ACHN (cell line): ENCODE measurements around the gene HK2.
"Not testable (repeated sequence)": the region's sequence is repeated elsewhere in the genome, so short reads cannot be mapped to it uniquely, and the experiment has no call there.

Experiments
- DNase-seq: peaks from one replicate; pipeline ENCODE4 v3.0.0-alpha.2; 2015
- in situ Hi-C: cut with HindIII; loops from 2 replicates; pipeline ENCODE4 v1.10.0; 2017; ENCODE audit warnings: low sequenced_read_pairs, low pct_ligation_motif_present, low pct_unique_long_range_greater_than_20kb

HK2 gene

DNA sequence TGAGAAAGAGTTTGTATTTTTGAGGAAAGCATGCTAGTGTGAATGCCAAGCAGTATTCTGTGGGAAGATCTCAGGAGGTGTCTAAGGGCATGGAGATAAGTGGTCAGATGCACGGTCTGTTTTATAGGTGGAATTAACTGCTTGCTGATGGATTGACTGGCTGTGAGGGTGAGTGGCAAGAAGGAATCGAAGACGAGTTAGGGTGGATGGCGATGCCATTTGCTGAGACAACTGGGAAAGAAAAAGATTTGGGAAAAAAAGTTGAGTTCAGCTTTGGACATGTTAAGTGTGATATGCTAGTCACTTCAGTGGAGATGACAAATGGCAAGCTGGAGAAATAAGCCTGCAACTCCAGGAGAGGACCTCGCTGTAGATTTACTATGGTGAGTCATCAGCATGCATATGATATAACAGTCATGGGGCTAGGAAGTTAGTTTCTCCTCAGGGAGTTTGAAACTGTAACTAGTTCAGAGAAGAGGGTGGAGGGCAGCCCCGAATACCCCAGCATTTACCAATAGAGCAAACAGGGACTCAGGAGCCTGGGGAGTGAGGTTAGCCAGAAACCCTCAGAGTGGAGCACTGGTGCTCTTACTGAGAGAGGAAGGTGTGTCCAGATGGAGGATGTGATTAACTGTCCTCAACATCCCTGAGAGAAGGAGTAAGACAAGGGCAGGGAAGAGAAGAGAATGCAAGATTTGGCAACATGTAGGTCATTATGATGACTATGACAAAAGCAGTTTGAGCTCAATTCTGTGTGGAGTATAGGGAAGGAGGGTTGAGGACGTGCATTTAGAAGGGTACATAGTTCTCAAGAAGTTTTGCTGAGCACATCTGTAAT lies 2.0 kb upstream of the HK2 start:
- peak; percentile 26 for DNase-seq
- in situ Hi-C loops: no loop called here

DNA sequence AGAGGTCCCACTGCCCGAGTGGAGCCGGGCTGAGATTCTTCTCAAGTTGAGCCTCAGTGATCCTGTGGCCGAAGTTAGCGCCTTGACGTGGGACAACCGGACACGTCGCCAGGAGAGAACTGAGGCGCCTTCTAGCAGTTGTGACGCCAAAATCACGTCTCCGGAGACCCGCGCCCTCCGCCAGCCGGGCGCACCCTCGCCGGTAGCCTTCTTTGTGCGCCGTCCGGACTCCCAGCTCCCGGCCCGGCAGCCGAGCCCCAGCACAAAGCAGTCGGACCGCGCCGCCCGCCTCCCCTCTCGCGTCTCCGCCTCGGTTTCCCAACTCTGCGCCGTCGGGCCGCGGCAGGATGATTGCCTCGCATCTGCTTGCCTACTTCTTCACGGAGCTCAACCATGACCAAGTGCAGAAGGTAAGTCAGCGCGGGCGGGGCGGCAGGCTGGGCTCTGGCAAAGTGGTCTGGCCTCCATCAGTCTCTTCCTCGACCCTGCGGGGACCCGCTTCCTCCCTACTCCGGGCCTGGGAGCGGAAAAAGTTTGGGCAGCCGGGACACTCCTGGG lies 386 bp downstream of the HK2 start:
- DNase-seq, in situ Hi-C loops: not testable (repeated sequence)

- in situ Hi-C loops: no loop called here
These were observed 1.1 kb downstream of the HK2 start for GRCh38 chr2:74834792-74835755.

DNA sequence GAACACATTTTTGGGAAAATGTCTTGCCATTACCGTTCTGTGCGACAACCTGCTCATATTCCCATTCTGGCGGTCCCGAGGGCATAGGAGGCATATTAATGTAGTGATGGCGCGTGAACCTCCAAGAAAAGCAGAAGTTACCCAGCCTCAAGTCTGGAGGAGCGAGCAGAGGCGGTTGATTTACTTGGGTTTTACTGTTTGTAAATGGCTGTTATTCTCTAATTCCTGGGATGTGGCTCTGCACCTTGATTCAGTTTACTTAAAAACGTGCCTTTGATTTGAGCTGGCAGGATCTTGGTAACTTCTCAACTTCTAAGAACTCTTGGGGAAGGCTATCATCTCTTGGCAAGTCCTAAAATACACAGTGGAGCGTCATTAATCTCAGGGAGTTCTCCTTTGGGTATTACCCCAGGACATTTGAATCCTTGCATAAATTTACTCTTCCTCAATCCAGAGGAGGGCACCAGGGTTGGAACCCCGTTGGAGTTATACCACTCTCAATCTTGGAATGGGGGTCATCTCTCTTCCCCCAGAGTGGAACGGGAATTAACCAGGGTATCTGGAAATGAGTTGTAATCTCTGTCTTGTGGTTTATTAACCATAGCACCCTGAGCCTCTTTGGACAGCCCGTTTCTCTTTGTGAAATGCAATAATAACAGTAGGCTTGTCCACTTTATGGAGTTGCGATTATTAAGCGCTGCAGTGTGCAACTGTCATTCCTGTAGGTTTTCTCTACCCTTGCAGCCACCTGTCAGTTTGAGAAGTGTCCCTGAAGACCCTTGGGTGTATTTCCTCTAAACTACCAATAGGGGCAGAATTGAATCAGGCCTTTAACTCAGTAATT lies 2.1 kb downstream of the HK2 start:
- in situ Hi-C loops: no loop called here
- DNase-seq: peak; percentile 73

More at GRCh38 chr2:74834792-74835755, 1.1 kb downstream of the HK2 start:
- peak; percentile 76 for DNase-seq

DNA sequence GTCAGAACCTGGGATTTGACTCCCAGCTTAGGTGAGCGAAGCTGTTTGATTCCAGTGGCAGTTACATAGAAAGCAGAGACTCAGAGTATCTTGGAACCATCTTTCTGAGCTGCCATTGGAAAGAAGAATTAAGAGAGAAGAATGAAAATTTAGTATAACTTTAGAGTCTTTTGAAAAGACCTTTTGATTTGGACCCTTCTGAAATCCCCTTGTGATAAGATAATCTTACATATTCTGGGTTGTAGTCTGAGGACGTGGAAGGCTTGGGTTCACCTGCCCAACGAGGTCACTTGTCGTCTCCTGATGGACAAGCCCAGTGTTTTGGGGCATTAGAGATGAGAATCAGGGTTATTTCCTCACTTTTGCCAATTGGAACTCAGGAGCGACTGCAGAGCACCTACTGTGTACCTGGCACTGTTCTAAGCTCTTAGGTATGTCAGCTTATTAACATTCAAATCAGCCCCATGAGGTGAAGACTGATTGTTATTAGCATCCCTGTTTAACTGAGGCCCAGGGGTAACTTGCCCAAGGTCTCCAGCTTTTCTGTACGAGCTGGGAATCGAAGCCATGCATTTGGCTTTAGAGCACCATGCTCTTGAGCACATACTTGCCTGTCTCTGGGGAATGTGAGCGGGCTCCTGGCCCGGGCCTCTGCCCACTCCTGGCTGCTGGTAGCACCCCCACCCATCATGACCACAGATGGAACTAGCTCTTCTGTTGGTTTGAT lies 2.9 kb downstream of the HK2 start:
- no peak for DNase-seq
- in situ Hi-C loops: no loop called here

DNA sequence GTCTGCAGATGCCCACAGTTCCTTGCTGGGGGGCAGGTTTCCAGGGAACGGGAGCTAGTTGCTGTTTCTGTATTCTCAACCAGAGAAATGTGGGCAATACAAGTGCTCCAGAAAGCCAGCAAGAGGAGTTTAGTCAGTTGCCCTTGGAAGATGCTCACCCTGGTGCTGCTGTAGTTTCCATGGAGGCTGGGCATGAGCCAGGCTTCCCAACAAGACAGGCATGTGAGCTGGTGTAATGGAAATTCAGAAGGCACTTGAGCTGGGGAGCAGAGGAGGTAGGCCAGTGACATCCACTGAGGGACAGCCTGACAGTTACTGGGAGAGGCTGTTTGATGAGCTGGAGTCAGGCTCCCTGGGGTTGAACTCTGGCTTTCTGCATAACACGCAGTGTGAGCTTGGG lies 7.7 kb downstream of the HK2 start:
- in situ Hi-C loops: no loop called here
- DNase-seq: no peak

DNA sequence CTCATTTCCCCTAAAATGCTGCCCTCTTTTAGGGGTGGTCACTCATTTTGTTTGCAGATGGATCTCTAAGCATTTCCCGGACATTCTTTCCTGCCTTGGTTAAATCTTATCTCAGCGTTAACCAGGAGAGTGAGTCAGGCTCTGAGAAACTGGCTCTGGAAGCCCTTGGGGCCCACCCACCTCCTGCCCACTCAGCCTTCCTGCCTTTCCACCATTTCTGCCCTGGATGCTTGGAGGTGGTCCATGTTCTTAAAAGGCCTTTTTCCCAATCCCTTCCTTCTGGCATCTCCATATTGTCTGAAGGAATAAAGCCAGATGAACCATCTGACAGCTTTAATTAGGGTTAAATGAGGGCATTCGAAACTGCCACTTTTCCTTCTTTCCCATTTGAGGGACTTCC lies 9.5 kb downstream of the HK2 start:
- in situ Hi-C loops: no loop called here
- DNase-seq: peak; percentile 81

- DNase-seq: peak; percentile 72
- in situ Hi-C loops: no loop called here
These were observed 10.0 kb downstream of the HK2 start for GRCh38 chr2:74843899-74844298.

- no peak for DNase-seq
- in situ Hi-C loops: no loop called here
These were observed 10.8 kb downstream of the HK2 start for GRCh38 chr2:74844752-74845151.

DNA sequence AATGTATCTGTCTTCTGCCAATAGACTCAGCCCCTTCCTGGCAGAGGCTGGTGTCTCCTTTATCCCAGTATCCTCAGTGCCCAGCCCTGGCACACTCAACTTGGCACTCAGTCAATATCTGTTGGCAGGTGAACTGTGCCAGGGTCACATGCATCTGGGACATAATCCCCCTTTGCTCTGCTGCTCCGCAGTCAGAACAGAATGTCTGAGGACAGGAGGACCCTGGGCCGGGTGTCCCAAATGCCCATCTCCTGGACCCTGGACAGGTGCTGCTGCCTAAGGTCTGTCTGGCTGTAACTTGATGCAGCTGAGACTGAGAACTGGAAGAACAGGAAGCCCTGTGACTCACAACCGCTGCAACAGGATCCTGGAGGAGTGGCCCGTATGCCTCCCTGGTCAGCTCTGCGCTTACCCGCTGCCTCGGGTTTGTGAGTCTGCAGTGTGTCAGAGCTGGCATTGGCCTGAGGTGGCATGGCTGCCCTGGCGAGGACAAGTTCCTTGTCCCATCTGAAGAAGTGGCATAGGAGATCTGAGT lies 11.4 kb downstream of the HK2 start:
- peak; percentile 96 for DNase-seq
- in situ Hi-C loops: no loop called here

DNA sequence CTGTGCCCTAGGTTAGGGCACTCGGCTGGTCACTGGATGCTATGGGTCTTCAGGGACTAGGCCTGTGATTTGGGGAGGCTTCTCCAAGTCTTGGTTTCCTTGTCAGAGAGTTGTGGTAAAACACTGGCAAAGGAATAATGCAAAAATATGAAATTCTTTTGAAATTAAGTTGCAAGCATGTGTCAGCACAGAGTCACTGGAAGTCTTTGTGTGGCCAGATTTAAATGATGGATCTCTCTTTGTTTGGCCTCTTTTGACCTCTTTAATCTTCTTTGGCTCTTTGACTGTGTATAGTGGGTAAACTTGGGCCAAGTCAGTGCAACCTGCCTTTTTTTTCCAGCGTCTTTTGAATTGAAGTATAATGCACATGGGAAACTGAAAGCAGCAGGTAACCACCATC lies 12.1 kb downstream of the HK2 start:
- in situ Hi-C loops: no loop called here
- DNase-seq: no peak

DNA sequence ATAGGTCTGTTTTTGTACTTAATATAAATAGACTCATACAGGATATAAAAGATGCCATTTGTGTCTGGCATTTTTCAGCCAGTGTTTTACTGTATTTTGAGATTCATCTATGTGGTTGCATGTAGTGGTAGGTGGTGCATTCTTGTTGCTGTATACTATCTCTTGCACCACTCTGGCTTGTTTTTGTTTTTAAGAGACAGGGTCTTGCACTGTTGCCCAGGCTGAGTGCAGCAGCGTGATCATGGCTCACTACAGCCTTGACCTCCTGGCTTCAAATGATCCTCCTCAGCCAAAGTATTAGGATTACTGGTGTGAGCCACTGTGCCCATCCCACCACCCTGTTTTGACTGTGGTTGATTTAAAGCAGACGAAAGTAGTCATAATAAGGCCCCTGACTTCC lies 12.6 kb downstream of the HK2 start:
- no peak for DNase-seq
- in situ Hi-C loops: no loop called here

- in situ Hi-C loops: no loop called here
- DNase-seq: no peak
These were observed 13.3 kb downstream of the HK2 start for GRCh38 chr2:74847070-74847858.

- no peak for DNase-seq
- in situ Hi-C loops: no loop called here
These were observed 15.4 kb downstream of the HK2 start for GRCh38 chr2:74849228-74849892.

DNA sequence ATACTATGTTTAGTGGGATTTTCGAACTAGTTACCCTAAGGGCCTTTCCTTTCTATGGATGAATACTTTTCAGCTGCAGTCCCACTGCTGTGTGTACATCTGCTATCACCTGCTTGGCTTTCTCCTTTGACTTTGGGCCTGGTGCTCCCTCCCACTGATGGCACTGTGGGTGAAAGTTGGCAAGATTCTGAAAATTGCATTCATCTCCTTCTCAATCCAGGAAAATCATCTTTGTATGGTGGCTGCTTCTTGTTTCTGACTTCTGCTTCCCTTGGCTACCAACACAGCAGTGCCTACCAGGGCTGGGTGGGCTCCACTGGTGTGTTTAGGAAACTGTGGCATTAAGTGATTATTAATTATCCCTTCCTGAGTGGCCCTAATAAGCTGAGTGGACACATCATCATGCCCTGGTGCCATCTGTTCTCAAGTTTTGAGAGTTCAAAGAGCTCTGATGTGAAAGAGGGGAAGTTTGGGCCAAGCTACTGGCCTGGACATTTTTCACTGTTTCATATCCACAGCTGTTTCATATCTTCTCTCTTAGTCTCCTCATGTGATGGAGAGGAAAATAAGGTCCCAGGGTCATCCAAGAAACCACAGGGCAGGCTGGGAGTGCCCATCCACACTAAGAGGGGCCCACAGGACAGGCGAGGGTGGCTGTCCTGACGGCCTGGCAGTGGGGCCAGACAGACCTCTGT lies 16.7 kb downstream of the HK2 start:
- in situ Hi-C loops: loop anchor here (25.0 kb wide), 1 partner anchor 163 kb away; no protein-coding TSS in a partner anchor
- no peak for DNase-seq

GRCh38 chr2:74851191-74851566 lies 17.3 kb downstream of the HK2 start:
- in situ Hi-C loops: loop anchor here (25.0 kb wide), 1 partner anchor 164 kb away; no protein-coding TSS in a partner anchor
- DNase-seq: no peak
